Type B pancreatic cell (in vitro differentiated cells): ENCODE results near the gene PRDM16. TPM values are rescaled to one million over a fixed set of nuclear protein-coding genes. Genes with fewer than 3 reads are reported as not detected.

Experiments
- DNase-seq: peaks from one replicate; pipeline ENCODE4 v3.0.0; 2021; ENCODE audit warnings: mixed read lengths; ENCODE audit not compliant: unreplicated experiment; ENCODE audit errors: extremely low spot score
- H3K27ac Mint-ChIP-seq: 2 replicates; pipeline ENCODE4 v1.8.0; 2021; ENCODE audit warnings: mild to moderate bottlenecking, mixed read lengths
- H3K27me3 Mint-ChIP-seq: 2 replicates; pipeline ENCODE4 v1.8.0; 2021; ENCODE audit warnings: mixed read lengths
- H3K36me3 Mint-ChIP-seq: 2 replicates; pipeline ENCODE4 v1.8.0; 2021; ENCODE audit warnings: mixed read lengths
- H3K4me1 Mint-ChIP-seq: one replicate; pipeline ENCODE4 v1.8.0; 2021; ENCODE audit warnings: mixed read lengths; ENCODE audit not compliant: unreplicated experiment
- H3K4me3 Mint-ChIP-seq: 2 replicates; pipeline ENCODE4 v1.8.0; 2021; ENCODE audit warnings: mild to moderate bottlenecking, mixed read lengths
- H3K9me3 Mint-ChIP-seq: 2 replicates; pipeline ENCODE4 v1.8.0; 2021; ENCODE audit warnings: mixed read lengths
- total RNA-seq: library from RNA; stranded (reverse); gene quantifications from 2 replicates; pipeline ENCODE4 v1.2.1, GENCODE V29; 2021; ENCODE audit warnings: low replicate concordance
- TF ChIP-seq, protein P1 (sequence below): fragments of 200-600 bp; sonication (generic); conservative IDR thresholded peaks from 2 replicates; pipeline ENCODE4 v1.5.0; 2021; ENCODE audit warnings: antibody characterized with exemption, mild to moderate bottlenecking

PRDM16 gene
- total RNA-seq, 1 donor from 2014 or later, result 23.6 TPM

DNA sequence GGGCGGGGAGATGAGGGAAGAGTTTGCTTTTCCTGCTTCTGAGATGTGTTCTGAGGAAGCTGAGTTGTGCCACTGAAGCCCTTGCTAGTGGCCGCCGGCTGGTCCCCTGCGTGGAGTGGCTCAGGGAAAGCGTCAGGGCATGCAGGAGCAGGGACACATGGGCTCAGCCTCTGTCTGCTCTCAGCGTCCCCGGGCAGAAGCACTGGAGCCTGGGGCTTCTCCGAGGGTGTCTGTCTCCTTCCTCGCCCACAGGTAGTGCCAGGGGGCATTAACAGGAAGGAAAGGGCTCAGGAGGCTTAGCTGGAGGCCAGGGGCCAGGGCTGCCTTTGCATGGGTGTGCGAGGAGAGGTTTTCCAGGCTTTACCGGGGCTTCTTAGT, 7.3 kb downstream of the PRDM16 start:
- TF ChIP-seq, protein P1, sequence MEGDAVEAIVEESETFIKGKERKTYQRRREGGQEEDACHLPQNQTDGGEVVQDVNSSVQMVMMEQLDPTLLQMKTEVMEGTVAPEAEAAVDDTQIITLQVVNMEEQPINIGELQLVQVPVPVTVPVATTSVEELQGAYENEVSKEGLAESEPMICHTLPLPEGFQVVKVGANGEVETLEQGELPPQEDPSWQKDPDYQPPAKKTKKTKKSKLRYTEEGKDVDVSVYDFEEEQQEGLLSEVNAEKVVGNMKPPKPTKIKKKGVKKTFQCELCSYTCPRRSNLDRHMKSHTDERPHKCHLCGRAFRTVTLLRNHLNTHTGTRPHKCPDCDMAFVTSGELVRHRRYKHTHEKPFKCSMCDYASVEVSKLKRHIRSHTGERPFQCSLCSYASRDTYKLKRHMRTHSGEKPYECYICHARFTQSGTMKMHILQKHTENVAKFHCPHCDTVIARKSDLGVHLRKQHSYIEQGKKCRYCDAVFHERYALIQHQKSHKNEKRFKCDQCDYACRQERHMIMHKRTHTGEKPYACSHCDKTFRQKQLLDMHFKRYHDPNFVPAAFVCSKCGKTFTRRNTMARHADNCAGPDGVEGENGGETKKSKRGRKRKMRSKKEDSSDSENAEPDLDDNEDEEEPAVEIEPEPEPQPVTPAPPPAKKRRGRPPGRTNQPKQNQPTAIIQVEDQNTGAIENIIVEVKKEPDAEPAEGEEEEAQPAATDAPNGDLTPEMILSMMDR, result no peak
- H3K27ac Mint-ChIP-seq, result no peak overlapping the region
- H3K4me3 Mint-ChIP-seq, result peak overlapping the region; percentile 49
- no peak for DNase-seq
- no peaks in the 10 kb centered on the region for H3K36me3 Mint-ChIP-seq
- no peaks in the 10 kb centered on the region for H3K9me3 Mint-ChIP-seq
- peaks cover 37% of the 10 kb centered on the region for H3K4me1 Mint-ChIP-seq
- H3K27me3 Mint-ChIP-seq, result peaks cover 53% of the 10 kb centered on the region

DNA sequence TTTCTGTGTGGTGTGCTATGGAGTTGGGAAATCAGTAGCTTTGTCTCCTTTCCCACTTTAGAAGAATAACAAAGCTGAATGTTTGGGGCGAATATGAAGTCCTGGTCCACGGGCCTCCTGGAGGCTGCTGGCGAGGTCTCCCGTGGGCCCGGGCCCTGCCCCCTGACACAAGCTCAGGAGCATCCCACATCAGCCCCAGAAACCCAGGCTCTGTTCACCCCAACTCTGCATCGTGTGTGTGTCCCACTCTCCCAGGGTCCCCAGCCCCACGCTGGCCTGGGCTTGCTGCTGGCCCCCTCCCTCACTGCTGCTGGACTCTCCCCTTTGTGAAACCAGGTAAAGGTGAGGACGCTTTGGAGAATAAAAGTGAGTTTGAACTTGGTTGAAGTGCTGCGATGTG, 8.1 kb downstream of the PRDM16 start:
- no peak for DNase-seq
- Mint-ChIP-seq H3K4me3 (no peak overlapping the region), H3K27me3 (peaks cover 48% of the 10 kb centered on the region), H3K27ac (no peak overlapping the region), H3K4me1 (peaks cover 37% of the 10 kb centered on the region), H3K36me3 (no peaks in the 10 kb centered on the region), H3K9me3 (no peaks in the 10 kb centered on the region)
- TF ChIP-seq, protein P1, result no peak

DNA sequence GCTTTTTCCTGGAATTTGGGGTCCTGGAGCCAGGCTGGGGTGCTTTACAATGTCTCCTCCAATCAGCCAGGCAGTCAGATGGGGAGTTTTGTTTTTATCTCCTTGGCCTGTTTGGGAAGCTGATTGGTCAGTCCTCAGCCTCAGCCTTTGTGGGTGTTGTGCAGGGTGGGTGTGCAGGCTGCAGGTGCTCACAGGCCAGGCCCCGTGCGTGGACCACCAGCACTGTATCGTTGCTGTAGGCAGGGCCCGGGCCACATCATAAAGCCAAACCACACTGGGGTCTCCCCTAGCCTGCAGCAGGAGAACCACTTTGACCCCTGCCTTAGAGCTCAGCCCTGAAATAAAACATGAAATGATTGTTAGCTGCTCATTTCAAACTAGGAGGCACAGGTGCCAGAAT, 8.6 kb downstream of the PRDM16 start:
- Mint-ChIP-seq H3K27ac (no peak overlapping the region), H3K9me3 (no peaks in the 10 kb centered on the region), H3K4me3 (no peak overlapping the region), H3K4me1 (peaks cover 37% of the 10 kb centered on the region), H3K36me3 (no peaks in the 10 kb centered on the region), H3K27me3 (peaks cover 43% of the 10 kb centered on the region)
- DNase-seq, result no peak
- TF ChIP-seq, protein P1, result no peak

DNA sequence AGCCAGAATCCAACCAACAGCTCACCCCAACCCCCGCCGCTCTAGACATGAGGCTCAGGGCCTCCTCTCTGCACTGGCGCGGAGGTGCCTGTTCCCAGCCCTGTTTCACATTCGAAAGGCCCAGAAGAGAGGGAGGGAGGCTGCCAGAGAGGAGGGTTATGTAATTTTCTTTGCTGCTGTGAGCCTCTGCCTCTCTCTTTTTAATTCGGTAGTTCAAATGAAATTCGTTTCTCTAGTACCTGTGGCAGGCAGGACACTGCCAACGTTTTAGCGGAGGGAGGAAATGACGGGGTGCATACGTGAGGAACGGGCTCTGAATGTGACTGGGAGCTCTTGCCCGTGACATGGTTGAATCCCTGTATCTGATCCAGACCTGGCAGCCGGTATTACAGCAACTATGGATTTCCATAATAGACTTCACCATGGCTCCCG, 9.4 kb downstream of the PRDM16 start:
- Mint-ChIP-seq H3K27me3 (peaks cover 41% of the 10 kb centered on the region), H3K9me3 (no peaks in the 10 kb centered on the region), H3K4me1 (peaks cover 37% of the 10 kb centered on the region), H3K36me3 (no peaks in the 10 kb centered on the region), H3K4me3 (no peak overlapping the region), H3K27ac (no peak overlapping the region)
- no peak for DNase-seq
- TF ChIP-seq, protein P1, result no peak

DNA sequence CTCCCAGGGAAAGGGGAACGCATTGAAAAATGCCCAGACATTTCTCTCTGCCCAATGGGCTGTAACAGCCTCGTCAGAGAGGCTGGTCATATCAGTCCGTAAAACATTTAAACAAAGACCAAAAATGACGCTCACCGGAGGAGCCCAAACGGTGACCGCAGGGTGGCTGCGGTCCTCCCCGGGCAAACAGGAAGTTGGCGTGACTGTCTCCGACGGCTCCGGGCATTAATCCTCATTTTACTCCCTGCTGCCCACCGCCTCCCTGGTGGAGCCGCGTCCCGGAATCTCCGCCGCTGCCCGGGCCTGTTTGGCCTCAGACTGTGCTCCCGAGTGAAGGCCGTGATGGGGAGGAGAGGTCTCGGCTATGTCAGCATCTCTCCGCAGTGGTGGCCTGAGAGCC, 9.9 kb downstream of the PRDM16 start:
- Mint-ChIP-seq H3K27ac (no peak overlapping the region), H3K4me1 (peaks cover 41% of the 10 kb centered on the region)

More for the DNA sequence above, 9.9 kb downstream of the PRDM16 start:
- Mint-ChIP-seq H3K9me3 (no peaks in the 10 kb centered on the region), H3K4me3 (peak overlapping the region; percentile 9), H3K27me3 (peaks cover 41% of the 10 kb centered on the region), H3K36me3 (no peaks in the 10 kb centered on the region)
- no peak for DNase-seq
- TF ChIP-seq, protein P1, result no peak
